ENCODE data around the gene USP32. TPM values are rescaled to one million over a fixed set of nuclear protein-coding genes. Genes with fewer than 3 reads are reported as not detected.
"Not testable (repeated sequence)": the region's sequence is repeated elsewhere in the genome, so short reads cannot be mapped to it uniquely, and the experiment has no call there.

USP32 gene
- total and polyA plus RNA-seq, 10 of the 15 experiments (the other 5 are each of a cell fraction or from before 2014, with no cell fraction given), result 7.8 to 37.3 (median 25.5) TPM

DNA sequence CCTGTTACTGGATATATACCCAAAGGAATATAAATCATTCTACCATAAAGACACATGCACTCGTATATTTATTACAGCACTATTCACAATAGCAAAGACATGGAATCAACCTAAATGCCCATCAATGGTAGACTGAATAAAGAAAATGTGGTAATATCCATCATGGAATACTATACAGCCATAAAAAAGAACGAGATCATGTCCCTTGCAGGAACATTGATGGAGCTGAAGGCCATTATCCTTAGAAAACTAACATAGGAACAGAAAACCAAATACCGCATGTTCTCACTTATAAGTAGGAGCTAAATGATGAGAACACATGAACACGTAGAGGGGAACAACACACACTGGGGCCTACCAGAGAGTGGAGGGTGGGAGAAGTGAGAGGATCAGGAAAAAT, 27.1 kb upstream of the USP32 start:
- H3K36me3 ChIP-seq (ENCODE audit: control insufficient read depth in 2 of 2, insufficient read depth in 2 of 2, low read length in 1 of 2); H2AFZ ChIP-seq (ENCODE audit: control insufficient read depth, low read depth, low read length); H3K27me3 ChIP-seq (replicated peaks in 1 of 2; ENCODE audit: control insufficient read depth in 2 of 2, insufficient read depth in 2 of 2, low read length in 1 of 2); H3K27ac ChIP-seq (ENCODE audit: control insufficient read depth, insufficient read depth); H3K4me2 ChIP-seq (ENCODE audit: control insufficient read depth, insufficient read depth); H4K20me1 ChIP-seq (ENCODE audit: control insufficient read depth, insufficient read depth); H3K4me1 ChIP-seq (ENCODE audit: control insufficient read depth, insufficient read depth, low read length); BruUV-seq (replicated peaks); H3K79me2 ChIP-seq (ENCODE audit: control insufficient read depth, insufficient read depth, low read length); H3K9me3 ChIP-seq (replicated peaks; ENCODE audit: control insufficient read depth, insufficient read depth, low read length); FAIRE-seq; ATAC-seq; in situ Hi-C loops (cut with MboI); H3K4me3 ChIP-seq; DNase-seq (ENCODE audit: low read depth, low spot score); intact Hi-C loops (cut with micrococcal nuclease; ENCODE audit: unreplicated experiment); H3K9ac ChIP-seq (ENCODE audit: control insufficient read depth, insufficient read depth, low read length): not testable (repeated sequence)
- ChIA-PET CTCF (interaction anchor here (0.8 to 1.4 kb wide), 5 partner anchors 10 to 188 kb away, joined by 3 to 7 read pairs (median 3); no protein-coding TSS in a partner anchor), SMC1A (ENCODE audit: uncharacterized antibody, unreplicated experiment) (interaction anchor here (0.9 to 1.3 kb wide), 5 partner anchors 21 to 187 kb away, joined by 3 to 4 read pairs (median 3); no protein-coding TSS in a partner anchor), RAD21 (ENCODE audit: unreplicated experiment) (interaction anchor here (0.7 to 1.5 kb wide), 2 partner anchors 188 to 1042 kb away, joined by 3 to 5 read pairs; no protein-coding TSS in a partner anchor), POLR2A (interaction anchor here (0.6 kb wide), 1 partner anchor 284 kb away, joined by 5 read pairs; no protein-coding TSS in a partner anchor)
- 72% methylated on average over 4 of the region's 4 CpGs for WGBS (ENCODE audit: insufficient coverage, insufficient replicate concordance, low lambda C conversion rate, missing lambda C conversion rate)

DNA sequence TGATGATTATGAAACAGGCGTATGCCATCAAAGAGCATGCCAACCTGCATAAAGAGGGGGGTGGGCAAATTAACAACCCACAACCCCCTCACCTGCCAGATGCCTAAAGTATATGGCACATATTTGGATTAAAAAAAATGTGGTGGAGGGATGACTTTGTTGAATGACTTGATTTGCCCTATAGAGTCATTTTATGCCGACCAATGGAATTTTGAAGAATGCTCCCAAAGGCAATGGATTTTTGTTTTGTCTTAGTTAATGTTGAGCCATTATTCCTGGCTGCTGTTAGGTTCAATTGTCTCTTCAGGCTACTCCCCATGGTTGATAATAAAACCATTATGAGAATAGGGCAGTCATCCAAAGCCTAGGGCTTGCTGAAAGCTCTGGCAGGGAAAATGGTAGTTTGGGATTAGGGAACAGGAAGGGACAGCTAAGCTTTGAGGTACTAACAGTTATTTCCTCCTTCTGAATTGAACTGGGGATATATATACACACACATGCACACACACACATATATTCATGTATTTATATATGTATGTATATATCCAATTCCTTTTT, 24.5 kb upstream of the USP32 start:
- no peak for FAIRE-seq

More for the DNA sequence above, 24.5 kb upstream of the USP32 start:
- Histone ChIP-seq H2AFZ (ENCODE audit: control insufficient read depth, low read depth, low read length) (no peak overlapping the region), H3K4me3 (no peak overlapping the region), H4K20me1 (ENCODE audit: control insufficient read depth, insufficient read depth) (no peaks in the 10 kb centered on the region), H3K27ac (ENCODE audit: control insufficient read depth, insufficient read depth) (no peak overlapping the region), H3K9me3 (replicated peaks; ENCODE audit: control insufficient read depth, insufficient read depth, low read length) (no peaks in the 10 kb centered on the region), H3K4me2 (ENCODE audit: control insufficient read depth, insufficient read depth) (no peak overlapping the region), H3K79me2 (ENCODE audit: control insufficient read depth, insufficient read depth, low read length) (no peaks in the 10 kb centered on the region), H3K9ac (ENCODE audit: control insufficient read depth, insufficient read depth, low read length) (no peak overlapping the region), H3K27me3 (replicated peaks in 1 of 2; ENCODE audit: control insufficient read depth in 2 of 2, insufficient read depth in 2 of 2, low read length in 1 of 2) (no peaks in the 10 kb centered on the region), H3K4me1 (ENCODE audit: control insufficient read depth, insufficient read depth, low read length) (no peaks in the 10 kb centered on the region), H3K36me3 (ENCODE audit: control insufficient read depth in 2 of 2, insufficient read depth in 2 of 2, low read length in 1 of 2) (no peaks in the 10 kb centered on the region)
- CTCF ChIA-PET, result no interaction called here
- RAD21 ChIA-PET (ENCODE audit: unreplicated experiment), result no interaction called here
- no TSS peak for BruUV-seq (replicated peaks)
- POLR2A ChIA-PET, result no interaction called here
- intact Hi-C loops (cut with micrococcal nuclease; ENCODE audit: unreplicated experiment) (no loop called here), in situ Hi-C loops (cut with MboI) (no loop called here)
- WGBS (ENCODE audit: insufficient coverage, insufficient replicate concordance, low lambda C conversion rate, missing lambda C conversion rate), result 96% methylated on average over 2 of the region's 2 CpGs
- TF ChIP-seq NFXL1 (IDR thresholded peaks at IDR 0.05; ENCODE audit: borderline replicate concordance), result peak; percentile 11; the same call in 1 of the 2 replicates
- no peak for TF ChIP-seq ZNF207 (IDR thresholded peaks at IDR 0.05; ENCODE audit: borderline replicate concordance)
- SMC1A ChIA-PET (ENCODE audit: uncharacterized antibody, unreplicated experiment), result no interaction called here
- ATAC-seq (no peak), DNase-seq (ENCODE audit: low read depth, low spot score) (no peak)

Measured in GM12878 (cell line).